Vagina (tissue), 2 donors: Measurements from ENCODE around the gene SSR2.

Source experiments
- POLR2A ChIP-seq, 2 donors: fragments of 450-650 bp; IDR thresholded peaks; one replicate each; pipeline ENCODE4 v1.6.1; 2017; ENCODE audit warnings: antibody characterized with exemption in 2 of 2, mild to moderate bottlenecking in 2 of 2, moderate library complexity in 2 of 2
- POLR2AphosphoS5 ChIP-seq, 2 donors: sonication (generic); formaldehyde crosslinking; IDR thresholded peaks; one replicate each; pipeline ENCODE4 v1.9.0; 2017; ENCODE audit warnings: antibody characterized with exemption in 2 of 2, mild to moderate bottlenecking in 2 of 2, low read depth in 1 of 2; ENCODE audit not compliant: insufficient read depth in 1 of 2

DNA sequence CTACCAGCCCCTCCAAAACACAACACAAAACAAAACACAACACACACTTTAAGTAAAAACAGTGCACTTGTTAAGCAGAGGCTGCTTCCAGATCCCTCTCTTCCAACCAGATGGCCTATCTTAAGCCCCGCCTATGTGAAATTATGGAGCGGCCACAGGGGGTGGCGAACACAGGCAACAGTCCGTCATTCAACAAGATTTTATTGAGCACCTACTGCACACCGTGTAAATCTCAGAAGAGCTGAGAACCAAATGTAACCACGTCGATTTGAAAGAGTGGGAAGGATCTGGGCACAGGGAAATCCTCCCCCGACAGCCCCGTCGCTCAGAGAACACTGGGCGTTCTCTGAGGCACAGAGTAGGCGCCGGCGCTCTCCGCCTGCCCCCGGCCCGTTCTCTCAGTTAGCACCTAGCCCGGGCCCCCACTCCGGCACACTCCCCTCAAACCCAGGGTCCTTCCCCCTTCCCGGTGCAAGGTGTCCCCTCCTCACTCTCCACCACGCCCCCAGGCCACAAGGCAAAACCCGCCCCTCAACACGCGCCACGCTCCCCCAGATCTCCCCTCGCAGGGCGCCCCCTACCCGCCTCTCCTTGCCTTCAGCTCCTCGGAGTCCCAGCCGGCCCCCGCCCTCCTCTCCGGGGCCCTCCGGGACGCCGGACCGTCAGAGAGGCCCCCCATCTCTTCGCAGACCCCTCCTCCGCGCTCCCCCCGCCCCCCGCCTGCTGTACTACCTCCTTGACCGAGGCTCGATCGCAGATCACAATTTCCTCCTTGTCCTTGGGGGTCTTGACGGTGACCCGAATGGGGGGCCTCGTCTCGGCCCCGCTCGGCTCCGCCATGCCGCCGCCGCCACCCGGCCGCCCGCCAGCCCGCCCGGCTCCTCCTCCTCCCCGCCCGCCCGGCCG is 32.4 kb upstream of the SSR2 start:
- TF ChIP-seq POLR2AphosphoS5 (IDR thresholded peaks at IDR 0.05; ENCODE audit: insufficient read depth in 1 of 2, low read depth in 1 of 2) (no peak), POLR2A (IDR thresholded peaks at IDR 0.05) (no peak)
